H9 (cell line): ENCODE measurements around the gene OR2V1. TPM values are rescaled to one million over a fixed set of nuclear protein-coding genes. Genes with fewer than 3 reads are reported as not detected.

Source experiments
- DNase-seq: peaks from one replicate; pipeline ENCODE4 v3.0.0-alpha.2; 2017
- H2AFZ ChIP-seq: one replicate; pipeline ENCODE4 v1.6.1; 2013; ENCODE audit warnings: mild to moderate bottlenecking, low read length, control low read depth, moderate library complexity
- H2AK5ac ChIP-seq: 2 replicates; pipeline ENCODE4 v1.6.1; 2013; ENCODE audit warnings: low read length, control low read depth, mixed read lengths; ENCODE audit not compliant: insufficient read length
- H2BK120ac ChIP-seq: one replicate; pipeline ENCODE4 v1.6.1; 2013; ENCODE audit warnings: low read depth, mild to moderate bottlenecking, low read length, control low read depth, inconsistent platforms; ENCODE audit not compliant: poor library complexity, severe bottlenecking
- H2BK12ac ChIP-seq: 2 replicates; pipeline ENCODE4 v1.6.1; 2013; ENCODE audit warnings: low read length, control low read depth, mixed read lengths, low read depth; ENCODE audit not compliant: insufficient read length
- H2BK15ac ChIP-seq: 2 replicates; pipeline ENCODE4 v1.6.1; 2013; ENCODE audit warnings: low read depth, low read length, control low read depth
- H2BK20ac ChIP-seq: one replicate; pipeline ENCODE4 v1.6.1; 2013; ENCODE audit warnings: low read depth, mild to moderate bottlenecking, low read length, control low read depth, inconsistent platforms; ENCODE audit not compliant: poor library complexity, severe bottlenecking
- H2BK5ac ChIP-seq: 2 replicates; pipeline ENCODE4 v1.6.1; 2013; ENCODE audit warnings: low read length, control low read depth, mixed read lengths; ENCODE audit not compliant: insufficient read length
- H3K14ac ChIP-seq: 2 replicates; pipeline ENCODE4 v1.6.1; 2013; ENCODE audit warnings: low read length, control low read depth; ENCODE audit not compliant: insufficient read depth
- H3K18ac ChIP-seq: 2 replicates; pipeline ENCODE4 v1.6.1; 2013; ENCODE audit warnings: low read depth, mild to moderate bottlenecking, mixed read lengths, low read length, control low read depth; ENCODE audit not compliant: insufficient read length
- H3K23ac ChIP-seq: 2 replicates; pipeline ENCODE4 v1.6.1; 2013; ENCODE audit warnings: low read length, control low read depth, mixed read lengths, low read depth; ENCODE audit not compliant: insufficient read length
- H3K23me2 ChIP-seq: 2 replicates; pipeline ENCODE4 v1.6.1; 2013; ENCODE audit warnings: low read depth, mild to moderate bottlenecking, mixed read lengths, low read length, control low read depth; ENCODE audit not compliant: insufficient read length, poor library complexity, severe bottlenecking
- H3K27ac ChIP-seq: 2 replicates; pipeline ENCODE4 v1.5.1; 2013; ENCODE audit warnings: low read length, control low read depth, mixed read lengths, low read depth; ENCODE audit not compliant: insufficient read length
- H3K27me3 ChIP-seq: 2 replicates; pipeline ENCODE4 v1.6.1; 2013; ENCODE audit warnings: low read length, control low read depth, inconsistent platforms; ENCODE audit not compliant: insufficient read depth
- H3K4ac ChIP-seq: 2 replicates; pipeline ENCODE4 v1.6.1; 2013; ENCODE audit warnings: low read depth, mild to moderate bottlenecking, control low read depth, inconsistent platforms, low read length, moderate library complexity
- H3K4me1 ChIP-seq: 2 replicates; pipeline ENCODE4 v1.6.1; 2013; ENCODE audit warnings: low read length, control low read depth, inconsistent platforms; ENCODE audit not compliant: insufficient read depth
- H3K4me2 ChIP-seq: 2 replicates; pipeline ENCODE4 v1.6.1; 2013; ENCODE audit warnings: low read length, control low read depth, mixed read lengths; ENCODE audit not compliant: insufficient read length, insufficient read depth
- H3K56ac ChIP-seq: 2 replicates; pipeline ENCODE4 v1.6.1; 2013; ENCODE audit warnings: low read depth, mild to moderate bottlenecking, mixed read lengths, low read length, control low read depth; ENCODE audit not compliant: insufficient read length
- H3K79me1 ChIP-seq: 2 replicates; pipeline ENCODE4 v1.6.1; 2013; ENCODE audit warnings: low read depth, mild to moderate bottlenecking, moderate library complexity, low read length, control low read depth, inconsistent platforms; ENCODE audit not compliant: insufficient read depth, poor library complexity, severe bottlenecking
- H3K79me2 ChIP-seq: 2 replicates; pipeline ENCODE4 v1.6.1; 2013; ENCODE audit warnings: low read length, control low read depth, inconsistent platforms; ENCODE audit not compliant: insufficient read depth
- H3K9ac ChIP-seq: 2 replicates; pipeline ENCODE4 v1.6.1; 2013; ENCODE audit warnings: low read length, control low read depth, mixed read lengths; ENCODE audit not compliant: insufficient read length; ENCODE audit errors: extremely low read depth
- H3K9me3 ChIP-seq: one replicate; pipeline ENCODE4 v1.6.1; 2013; ENCODE audit warnings: low read depth, low read length, inconsistent platforms; ENCODE audit not compliant: control insufficient read depth
- H3T11ph ChIP-seq: one replicate; pipeline ENCODE4 v1.6.1; 2013; ENCODE audit warnings: mild to moderate bottlenecking, low read length, control low read depth, inconsistent platforms
- H4K20me1 ChIP-seq: one replicate; pipeline ENCODE4 v1.6.1; 2013; ENCODE audit not compliant: control insufficient read depth, insufficient read length, insufficient read depth
- H4K5ac ChIP-seq: 2 replicates; pipeline ENCODE4 v1.6.1; 2013; ENCODE audit warnings: low read depth, mild to moderate bottlenecking, mixed read lengths, low read length, control low read depth; ENCODE audit not compliant: insufficient read length
- H4K8ac ChIP-seq: replicated peaks from 2 replicates; pipeline ENCODE4 v1.6.1; 2013; ENCODE audit warnings: low read length, control low read depth, mixed read lengths, low read depth; ENCODE audit not compliant: insufficient read length
- H4K91ac ChIP-seq: 2 replicates; pipeline ENCODE4 v1.6.1; 2013; ENCODE audit warnings: low read depth, mild to moderate bottlenecking, moderate library complexity, mixed read lengths, low read length, control low read depth; ENCODE audit not compliant: insufficient read length
- H3K27ac Mint-ChIP-seq, 3 experiments: 2 replicates in 2 of 3; 3 replicates in 1 of 3; pipeline ENCODE4 v1.8.0; 2020 to 2021; ENCODE audit warnings: mixed read lengths in 3 of 3, mild to moderate bottlenecking in 1 of 3, moderate library complexity in 1 of 3
- H3K27me3 Mint-ChIP-seq: 2 replicates; pipeline ENCODE4 v1.8.0; 2021; ENCODE audit warnings: low read depth, mild to moderate bottlenecking, moderate library complexity, mixed read lengths
- H3K36me3 Mint-ChIP-seq, 3 experiments: 2 replicates in 2 of 3; 3 replicates in 1 of 3; pipeline ENCODE4 v1.8.0; 2020 to 2021; ENCODE audit warnings: low read depth in 3 of 3, mixed read lengths in 3 of 3; ENCODE audit not compliant: insufficient read depth in 1 of 3
- H3K4me1 Mint-ChIP-seq, 2 experiments: 2 replicates each; pipeline ENCODE4 v1.8.0; 2020; ENCODE audit warnings: mixed read lengths in 2 of 2
- H3K4me3 Mint-ChIP-seq, 2 experiments: 2 replicates in 1 of 2; 3 replicates in 1 of 2; pipeline ENCODE4 v1.8.0; 2020 to 2021; ENCODE audit warnings: mild to moderate bottlenecking in 2 of 2, mixed read lengths in 2 of 2, moderate library complexity in 1 of 2
- H3K9me3 Mint-ChIP-seq, 2 experiments: 2 replicates in 1 of 2; 3 replicates in 1 of 2; pipeline ENCODE4 v1.8.0; 2020; ENCODE audit warnings: mild to moderate bottlenecking in 2 of 2, mixed read lengths in 2 of 2, moderate library complexity in 1 of 2
- WGBS: extraction: QIAGEN DNeasy Blood & Tissue Kit; methylation state at CpG from one replicate; pipeline ENCODE4 v1.1.7; 2013; ENCODE audit warnings: missing lambda C conversion rate, low lambda C conversion rate, mixed read lengths; ENCODE audit not compliant: insufficient read length; ENCODE audit errors: extremely low coverage; 5-methylcytosine and 5-hydroxymethylcytosine counted together
- total RNA-seq: library from RNA; stranded (reverse); gene quantifications from 2 replicates; pipeline ENCODE4 v1.2.1, GENCODE V29; 2021
- TF ChIP-seq, protein P1 (sequence below): fragments of 200-600 bp; sonication (generic); conservative IDR thresholded peaks from 3 replicates; pipeline ENCODE4 v1.8.0; 2021; ENCODE audit warnings: antibody characterized with exemption, mild to moderate bottlenecking

OR2V1 gene
- total RNA-seq, 1 experiment from 2014 or later, result not detected

DNA sequence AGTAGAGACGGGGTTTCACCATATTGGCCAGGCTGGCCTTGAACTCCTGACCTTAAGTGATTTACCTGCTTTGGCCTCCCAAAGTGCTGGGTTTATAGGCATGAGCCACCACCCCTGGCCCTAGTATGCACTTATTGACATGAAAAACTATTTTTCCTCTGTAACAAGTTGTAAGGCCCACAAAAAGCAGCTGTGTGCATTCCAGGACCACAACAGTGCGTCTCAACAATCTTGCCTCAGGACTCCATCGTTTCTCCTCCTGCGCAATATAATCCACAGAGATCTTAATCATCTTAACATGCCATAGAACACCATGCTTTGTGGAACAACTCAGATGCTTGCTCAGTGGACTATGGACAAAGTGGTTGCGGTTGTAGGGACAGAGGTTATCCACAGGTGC lies 10.2 kb downstream of the OR2V1 start:
- no peak for DNase-seq
- no peak overlapping the region for H3K27ac Mint-ChIP-seq

More for the DNA sequence above, 10.2 kb downstream of the OR2V1 start:
- Histone ChIP-seq H4K8ac (no peak overlapping the region), H3K14ac (no peak overlapping the region), H3K79me1 (no peaks in the 10 kb centered on the region), H2BK12ac (no peak overlapping the region), H3K9ac (no peak overlapping the region), H2BK5ac (no peak overlapping the region), H3K27me3 (no peaks in the 10 kb centered on the region; the same call in 1 of the 2 replicates), H3T11ph (no peak overlapping the region), H3K23ac (no peak overlapping the region), H4K20me1 (no peaks in the 10 kb centered on the region), H3K4me2 (no peak overlapping the region), H3K56ac (no peak overlapping the region), H3K18ac (no peak overlapping the region), H2BK20ac (no peak overlapping the region), H3K79me2 (no peaks in the 10 kb centered on the region), H3K4ac (no peak overlapping the region), H2BK15ac (no peak overlapping the region), H3K27ac (no peak overlapping the region), H3K4me1 (no peaks in the 10 kb centered on the region), H4K91ac (no peak overlapping the region), H3K23me2 (no peaks in the 10 kb centered on the region), H4K5ac (no peak overlapping the region), H2AFZ (no peak overlapping the region), H2AK5ac (no peak overlapping the region), H2BK120ac (no peak overlapping the region), H3K9me3 (no peaks in the 10 kb centered on the region)
- no peaks in the 10 kb centered on the region for H3K36me3 Mint-ChIP-seq
- H3K9me3 Mint-ChIP-seq, result peaks cover 0 to 3% of the 10 kb centered on the region in 2 experiments; a peak in 1 of 5 replicates
- peaks cover 7 to 8% of the 10 kb centered on the region in 2 experiments for H3K4me1 Mint-ChIP-seq
- H3K4me3 Mint-ChIP-seq, result no peak overlapping the region
- no CpG with 5 or more reads among the region's 5 CpGs for WGBS
- H3K27me3 Mint-ChIP-seq, result peaks cover 61% of the 10 kb centered on the region
- TF ChIP-seq, protein P1, sequence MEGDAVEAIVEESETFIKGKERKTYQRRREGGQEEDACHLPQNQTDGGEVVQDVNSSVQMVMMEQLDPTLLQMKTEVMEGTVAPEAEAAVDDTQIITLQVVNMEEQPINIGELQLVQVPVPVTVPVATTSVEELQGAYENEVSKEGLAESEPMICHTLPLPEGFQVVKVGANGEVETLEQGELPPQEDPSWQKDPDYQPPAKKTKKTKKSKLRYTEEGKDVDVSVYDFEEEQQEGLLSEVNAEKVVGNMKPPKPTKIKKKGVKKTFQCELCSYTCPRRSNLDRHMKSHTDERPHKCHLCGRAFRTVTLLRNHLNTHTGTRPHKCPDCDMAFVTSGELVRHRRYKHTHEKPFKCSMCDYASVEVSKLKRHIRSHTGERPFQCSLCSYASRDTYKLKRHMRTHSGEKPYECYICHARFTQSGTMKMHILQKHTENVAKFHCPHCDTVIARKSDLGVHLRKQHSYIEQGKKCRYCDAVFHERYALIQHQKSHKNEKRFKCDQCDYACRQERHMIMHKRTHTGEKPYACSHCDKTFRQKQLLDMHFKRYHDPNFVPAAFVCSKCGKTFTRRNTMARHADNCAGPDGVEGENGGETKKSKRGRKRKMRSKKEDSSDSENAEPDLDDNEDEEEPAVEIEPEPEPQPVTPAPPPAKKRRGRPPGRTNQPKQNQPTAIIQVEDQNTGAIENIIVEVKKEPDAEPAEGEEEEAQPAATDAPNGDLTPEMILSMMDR, result no peak
